NCI-H345 (cell line): ENCODE results near the gene RIPK3.

Source experiments
- DNase-seq: peaks from one replicate; lab custom pipeline; 2025; lab: John Stamatoyannopoulos, UW

RIPK3 gene

GRCh38 chr14:24300326-24300980, 39.3 kb downstream of the RIPK3 start:
- DNase-seq: no peak

GRCh38 chr14:24299255-24300191, 40.3 kb downstream of the RIPK3 start, which contains the start of the genes DHRS1 and NOP9:
Gene DHRS1, minus strand, starts transcription at chr14:24299780. Its CDS starts 674 bp downstream, at chr14:24299106.
Gene NOP9, plus strand, starts transcription at chr14:24299850. Its CDS starts 105 bp downstream, at chr14:24299955.
- DNase-seq: peak; percentile 89

GRCh38 chr14:24298892-24299254, 40.9 kb downstream of the RIPK3 start:
- no peak for DNase-seq

- DNase-seq: peak; percentile 24
Observed at GRCh38 chr14:24297190-24297964, 42.4 kb downstream of the RIPK3 start.

- peak; percentile 58 for DNase-seq
Observed at GRCh38 chr14:24296341-24297157, 43.2 kb downstream of the RIPK3 start.

GRCh38 chr14:24293525-24293924, 46.3 kb downstream of the RIPK3 start:
- no peak for DNase-seq

GRCh38 chr14:24292118-24292807, 47.5 kb downstream of the RIPK3 start:
- DNase-seq: no peak

- DNase-seq: no peak
Observed at GRCh38 chr14:24291446-24292117, 48.2 kb downstream of the RIPK3 start.

- DNase-seq: no peak
Observed at GRCh38 chr14:24290746-24291145, 49.0 kb downstream of the RIPK3 start.

- DNase-seq: no peak
Observed at GRCh38 chr14:24289649-24290280, 50.0 kb downstream of the RIPK3 start.

GRCh38 chr14:24286996-24287395, 52.8 kb downstream of the RIPK3 start:
- DNase-seq: no peak
